RWPE2 (cell line): Measurements from ENCODE around the gene TMEM145.

ENCODE experiments used
- ATAC-seq: fragments of 200-7000 bp; cut with Tn5 transposase; 3 replicates; pipeline ENCODE4 v1.9.1; 2021; ENCODE audit warnings: low read depth
- DNase-seq: peaks from one replicate; pipeline ENCODE4 v3.0.0-alpha.2; 2020; ENCODE audit warnings: low spot score
- H3K27ac ChIP-seq: fragments of 450-650 bp; 2 replicates; pipeline ENCODE4 v1.5.1; 2017; ENCODE audit warnings: mild to moderate bottlenecking; ENCODE audit not compliant: poor library complexity, severe bottlenecking
- H3K27me3 ChIP-seq: fragments of 250-450 bp; sonication (Bioruptor Pico); 2 replicates; pipeline ENCODE4 v1.5.1; 2021; ENCODE audit warnings: mild to moderate bottlenecking, moderate library complexity; ENCODE audit not compliant: insufficient read depth, poor library complexity, severe bottlenecking
- H3K36me3 ChIP-seq: fragments of 250-450 bp; sonication (Bioruptor Pico); 2 replicates; pipeline ENCODE4 v1.5.1; 2020; ENCODE audit warnings: low read depth, mild to moderate bottlenecking, moderate library complexity
- H3K4me1 ChIP-seq: fragments of 250-450 bp; sonication (Bioruptor Pico); 2 replicates; pipeline ENCODE4 v1.5.1; 2021; ENCODE audit warnings: mild to moderate bottlenecking, moderate library complexity; ENCODE audit not compliant: insufficient read depth, poor library complexity, severe bottlenecking
- H3K4me3 ChIP-seq: fragments of 250-450 bp; sonication (Bioruptor Pico); 2 replicates; pipeline ENCODE4 v1.5.1; 2021; ENCODE audit warnings: mild to moderate bottlenecking, moderate library complexity; ENCODE audit not compliant: severe bottlenecking
- H3K9me3 ChIP-seq: fragments of 250-450 bp; sonication (Bioruptor Pico); 2 replicates; pipeline ENCODE4 v1.5.1; 2021; ENCODE audit warnings: mild to moderate bottlenecking, moderate library complexity; ENCODE audit not compliant: severe bottlenecking
- CTCF ChIP-seq: fragments of 450-650 bp; IDR thresholded peaks from one replicate; pipeline ENCODE4 v1.5.1; 2017; ENCODE audit warnings: mild to moderate bottlenecking, moderate library complexity; ENCODE audit not compliant: poor library complexity, severe bottlenecking

Gene TMEM145

DNA sequence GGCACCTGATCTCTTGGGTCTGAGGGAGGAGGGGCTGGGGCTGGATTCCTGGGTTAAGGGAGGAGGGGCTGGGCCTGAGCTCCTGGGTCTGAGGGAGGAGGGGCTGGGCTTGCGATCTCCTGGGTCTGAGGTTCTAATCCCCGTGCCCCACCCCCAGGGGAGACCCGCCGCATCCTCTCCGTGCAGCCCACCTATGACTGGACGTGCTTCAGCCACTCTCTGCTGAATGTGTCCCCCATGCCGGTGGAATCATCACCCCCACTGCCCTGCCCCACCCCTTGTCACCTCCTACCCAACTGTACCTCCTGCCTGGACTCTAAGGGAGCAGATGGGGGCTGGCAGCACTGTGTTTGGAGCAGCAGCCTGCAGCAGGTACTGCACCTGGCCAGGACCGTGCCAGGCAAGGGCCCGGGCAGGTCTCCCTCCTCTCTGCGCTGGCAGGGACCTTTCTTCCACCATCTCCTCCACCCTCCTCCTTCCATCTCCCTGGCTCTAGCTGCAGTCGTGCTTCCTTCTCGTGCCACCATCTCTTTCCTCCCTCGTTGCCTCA lies 49.9 kb downstream of the TMEM145 start:
- Histone ChIP-seq H3K4me3 (no peak overlapping the region), H3K4me1 (no peaks in the 10 kb centered on the region), H3K9me3 (no peaks in the 10 kb centered on the region), H3K27me3 (no peaks in the 10 kb centered on the region), H3K36me3 (no peaks in the 10 kb centered on the region; the same call in 1 of the 2 replicates), H3K27ac (no peak overlapping the region)
- DNase-seq (no peak), ATAC-seq (no peak)
- TF ChIP-seq CTCF, result no peak

DNA sequence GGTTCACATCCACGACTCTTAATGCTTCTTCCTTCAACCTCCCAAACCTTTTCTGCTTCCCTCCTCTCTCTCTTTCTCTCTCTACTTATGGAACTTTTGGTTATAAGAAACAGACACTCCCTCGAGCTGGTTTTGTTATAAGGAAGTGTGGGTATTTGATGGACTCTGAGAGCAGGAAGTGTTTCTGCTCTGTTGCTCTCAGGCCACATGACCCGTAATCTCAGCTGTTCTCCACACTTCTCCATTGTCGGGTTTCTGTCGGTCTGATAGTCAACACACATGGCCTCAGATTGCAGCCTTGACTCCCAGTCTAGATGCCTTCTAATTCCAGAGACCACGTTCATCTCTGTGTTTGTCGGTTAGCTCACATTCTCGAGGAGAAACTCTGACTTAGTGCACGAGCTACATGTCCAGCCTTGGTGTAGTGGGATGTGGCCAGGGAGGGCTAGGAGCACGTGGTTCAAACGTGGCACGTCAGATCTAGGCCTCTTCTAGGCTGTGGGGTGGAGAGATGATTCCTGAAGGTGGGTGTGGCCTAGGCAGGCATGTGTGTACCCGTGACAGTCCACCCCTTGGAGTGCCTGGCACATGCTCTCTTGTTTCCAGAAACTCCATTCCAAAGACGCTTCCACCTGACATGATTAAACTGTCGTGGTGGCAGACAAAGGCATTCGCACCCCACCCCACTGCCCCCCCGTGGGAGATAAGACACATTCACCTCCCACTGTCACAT lies 50.7 kb downstream of the TMEM145 start:
- DNase-seq (no peak), ATAC-seq (no peak)
- H3K36me3 ChIP-seq, result no peaks in the 10 kb centered on the region; the same call in 1 of the 2 replicates
- H3K4me3 ChIP-seq, result no peak overlapping the region
- H3K27ac ChIP-seq, result no peak overlapping the region
- H3K27me3 ChIP-seq, result no peaks in the 10 kb centered on the region
- H3K9me3 ChIP-seq, result no peaks in the 10 kb centered on the region
- no peak for TF ChIP-seq CTCF
- H3K4me1 ChIP-seq, result no peaks in the 10 kb centered on the region

DNA sequence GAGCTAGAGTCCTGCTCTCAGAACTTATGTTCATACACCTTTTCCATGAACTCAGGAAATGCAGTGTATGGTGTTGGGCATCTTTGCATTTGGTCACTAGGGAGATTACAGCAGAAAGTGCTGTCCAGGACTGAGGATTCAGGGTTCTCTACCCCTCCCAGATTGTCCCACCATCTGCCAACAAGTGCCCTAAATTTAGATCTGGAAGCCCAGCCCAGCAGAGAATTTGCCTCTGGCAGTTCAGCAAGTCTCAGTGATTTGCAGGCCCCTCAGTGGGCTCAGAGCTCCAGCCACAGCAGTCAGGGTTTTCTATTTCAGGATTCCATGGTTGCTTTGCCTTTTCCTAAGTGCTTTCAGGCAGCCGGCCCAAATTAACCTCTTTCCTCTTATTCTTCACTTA lies 53.6 kb downstream of the TMEM145 start:
- ATAC-seq, result no peak
- DNase-seq, result no peak
- Histone ChIP-seq H3K27ac (no peak overlapping the region), H3K27me3 (no peaks in the 10 kb centered on the region), H3K4me3 (no peak overlapping the region), H3K36me3 (no peaks in the 10 kb centered on the region; the same call in 1 of the 2 replicates), H3K9me3 (no peaks in the 10 kb centered on the region), H3K4me1 (no peaks in the 10 kb centered on the region)
- no peak for TF ChIP-seq CTCF

DNA sequence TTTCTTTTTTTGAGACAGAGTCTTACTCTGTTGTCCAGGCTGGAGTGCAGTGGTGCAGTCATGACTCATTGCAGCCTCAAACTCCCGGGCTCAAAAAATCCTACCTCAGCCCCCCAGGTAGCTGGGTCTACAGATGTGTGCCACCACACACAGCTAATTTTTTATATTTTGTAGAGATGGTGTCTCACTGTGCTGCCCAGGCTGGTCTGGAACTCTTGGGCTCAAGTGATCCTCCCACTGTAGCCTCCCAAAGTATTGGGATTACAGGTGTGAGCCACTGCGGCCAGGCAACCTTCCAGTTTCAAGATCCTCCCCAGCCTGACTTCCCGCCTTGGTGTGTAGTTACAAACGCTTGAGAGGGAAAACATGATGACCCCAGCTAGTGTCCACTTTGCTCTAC lies 54.8 kb downstream of the TMEM145 start:
- DNase-seq, result no peak
- TF ChIP-seq CTCF, result no peak
- Histone ChIP-seq H3K27ac (no peak overlapping the region), H3K4me1 (no peaks in the 10 kb centered on the region), H3K9me3 (no peaks in the 10 kb centered on the region), H3K4me3 (no peak overlapping the region), H3K27me3 (no peaks in the 10 kb centered on the region), H3K36me3 (no peaks in the 10 kb centered on the region; the same call in 1 of the 2 replicates)
- ATAC-seq, result no peak

GRCh38 chr19:42368360-42368759 lies 55.3 kb downstream of the TMEM145 start:
- Histone ChIP-seq H3K27me3 (no peaks in the 10 kb centered on the region), H3K27ac (no peak overlapping the region), H3K4me1 (no peaks in the 10 kb centered on the region), H3K36me3 (no peaks in the 10 kb centered on the region; the same call in 1 of the 2 replicates), H3K4me3 (no peak overlapping the region), H3K9me3 (no peaks in the 10 kb centered on the region)
- ATAC-seq (no peak), DNase-seq (no peak)
- TF ChIP-seq CTCF, result no peak
